Measurements from ENCODE around the gene RGMA.

- TF ChIP-seq EZH2 (IDR thresholded peaks at IDR 0.05; ENCODE audit: low read depth) (no peak), CTCF (conservative IDR thresholded peaks at IDR 0.05) (no peak)
Observed at GRCh38 chr15:93058128-93058527, 30.9 kb downstream of the RGMA start.

Data from PC-9 (cell line).